ENCODE measurements around the gene RHOH. TPM values are rescaled to one million over a fixed set of nuclear protein-coding genes. Genes with fewer than 3 reads are reported as not detected.
A peak's percentile ranks its signal among the peaks of the same experiment; 100 is the strongest.
"Not testable (repeated sequence)": the region's sequence is repeated elsewhere in the genome, so short reads cannot be mapped to it uniquely, and the experiment has no call there.

Gene RHOH
- total RNA-seq, result under 1 TPM in 1 of 4 donors, not detected in 3; 0.26 TPM

- in situ Hi-C loops (cut with MboI; ENCODE audit: low sequenced_read_pairs in 4 of 4), result no loop called here
- H3K4me3 ChIP-seq, result no peak within 1 kb of the TSS
- H3K4me1 ChIP-seq, result no peaks in the 10 kb centered on the region
- H3K27ac ChIP-seq, result no peak within 1 kb of the TSS
- no peaks in the 10 kb centered on the region for H3K36me3 ChIP-seq
- no peaks in the 10 kb centered on the region for H3K9me3 ChIP-seq
- no peaks in the 10 kb centered on the region for H3K27me3 ChIP-seq
- no peak for ATAC-seq
- TF ChIP-seq POLR2A (IDR thresholded peaks at IDR 0.05), result no peak
- TF ChIP-seq CTCF (IDR thresholded peaks at IDR 0.05 in 4 of 5, conservative IDR thresholded peaks at IDR 0.05 in 1 of 5), result no peak
- intact Hi-C loops (cut with DNase I; ENCODE audit: low total_unique reads), result no loop called here
- no peak for DNase-seq
Observed at GRCh38 chr4:40196724-40197281, at the start of gene RHOH. Gene RHOH, plus strand, starts transcription at chr4:40197031. Its CDS starts 46,356 bp downstream, at chr4:40243387.

GRCh38 chr4:40147490-40147889, 49.3 kb upstream of the RHOH start:
- H3K36me3 ChIP-seq; ATAC-seq; intact Hi-C loops (cut with DNase I; ENCODE audit: low total_unique reads); H3K4me3 ChIP-seq; H3K4me1 ChIP-seq; H3K27ac ChIP-seq; DNase-seq; H3K27me3 ChIP-seq; H3K9me3 ChIP-seq: not testable (repeated sequence)
- in situ Hi-C loops (cut with MboI; ENCODE audit: low sequenced_read_pairs in 4 of 4), result loop anchor here in 1 of 4 donors (5.0 kb wide), 1 partner anchor 165 kb away; no protein-coding TSS in a partner anchor

- H3K4me3 ChIP-seq, result no peak overlapping the region
- H3K4me1 ChIP-seq, result no peaks in the 10 kb centered on the region
- ATAC-seq (no peak), DNase-seq (peak in 1 of 2 donors; percentile 40)
- H3K36me3 ChIP-seq, result no peaks in the 10 kb centered on the region
- no peaks in the 10 kb centered on the region for H3K27me3 ChIP-seq
- in situ Hi-C loops (cut with MboI; ENCODE audit: low sequenced_read_pairs in 4 of 4), result loop anchor here in 2 of 4 donors (5.0 kb wide), 1 partner anchor 162 kb away; no protein-coding TSS in a partner anchor
- no peak for TF ChIP-seq POLR2A (IDR thresholded peaks at IDR 0.05)
- peak; percentile 63 to 83 (median 69) for TF ChIP-seq CTCF (IDR thresholded peaks at IDR 0.05 in 4 of 5, conservative IDR thresholded peaks at IDR 0.05 in 1 of 5)
- intact Hi-C loops (cut with DNase I; ENCODE audit: low total_unique reads), result loop anchor here (1.0 kb wide), 1 partner anchor 159 kb away; no protein-coding TSS in a partner anchor
- H3K27ac ChIP-seq, result no peak overlapping the region
- H3K9me3 ChIP-seq, result no peaks in the 10 kb centered on the region
Observed at GRCh38 chr4:40149960-40150385, 46.9 kb upstream of the RHOH start.

GRCh38 chr4:40150932-40151331, 45.9 kb upstream of the RHOH start:
- DNase-seq, result no peak
- intact Hi-C loops (cut with DNase I; ENCODE audit: low total_unique reads) (loop anchor here (1.0 kb wide), 1 partner anchor 158 kb away; no protein-coding TSS in a partner anchor), in situ Hi-C loops (cut with MboI; ENCODE audit: low sequenced_read_pairs in 4 of 4) (loop anchor here in 1 of 4 donors (5.0 kb wide), 1 partner anchor 161 kb away; no protein-coding TSS in a partner anchor)
- no peak for ATAC-seq
- Histone ChIP-seq H3K27me3 (no peaks in the 10 kb centered on the region), H3K4me1 (no peaks in the 10 kb centered on the region), H3K4me3 (no peak overlapping the region), H3K36me3 (no peaks in the 10 kb centered on the region), H3K9me3 (no peaks in the 10 kb centered on the region), H3K27ac (no peak overlapping the region)
- TF ChIP-seq POLR2A (IDR thresholded peaks at IDR 0.05) (no peak), CTCF (IDR thresholded peaks at IDR 0.05 in 4 of 5, conservative IDR thresholded peaks at IDR 0.05 in 1 of 5) (no peak)

- in situ Hi-C loops (cut with MboI; ENCODE audit: low sequenced_read_pairs in 4 of 4) (loop anchor here in 1 of 4 donors (5.0 kb wide), 1 partner anchor 160 kb away; no protein-coding TSS in a partner anchor), intact Hi-C loops (cut with DNase I; ENCODE audit: low total_unique reads) (no loop called here)
- no peaks in the 10 kb centered on the region for H3K36me3 ChIP-seq
- H3K27ac ChIP-seq, result no peak overlapping the region
- H3K27me3 ChIP-seq, result no peaks in the 10 kb centered on the region
- no peaks in the 10 kb centered on the region for H3K4me1 ChIP-seq
- H3K9me3 ChIP-seq, result no peaks in the 10 kb centered on the region
- no peak for ATAC-seq
- no peak for DNase-seq
- no peak overlapping the region for H3K4me3 ChIP-seq
- no peak for TF ChIP-seq CTCF (IDR thresholded peaks at IDR 0.05 in 4 of 5, conservative IDR thresholded peaks at IDR 0.05 in 1 of 5)
- TF ChIP-seq POLR2A (IDR thresholded peaks at IDR 0.05), result no peak
Observed at GRCh38 chr4:40152637-40153036, 44.2 kb upstream of the RHOH start.
